AML-193 (cell line): ENCODE measurements around the gene FHAD1.

Experiments
- DNase-seq, 2 experiments: peaks; one replicate each; lab custom pipeline; 2025; lab: John Stamatoyannopoulos, UW

Gene FHAD1

GRCh38 chr1:15439325-15439724 is 192.3 kb downstream of the FHAD1 start:
- no peak for DNase-seq

DNA sequence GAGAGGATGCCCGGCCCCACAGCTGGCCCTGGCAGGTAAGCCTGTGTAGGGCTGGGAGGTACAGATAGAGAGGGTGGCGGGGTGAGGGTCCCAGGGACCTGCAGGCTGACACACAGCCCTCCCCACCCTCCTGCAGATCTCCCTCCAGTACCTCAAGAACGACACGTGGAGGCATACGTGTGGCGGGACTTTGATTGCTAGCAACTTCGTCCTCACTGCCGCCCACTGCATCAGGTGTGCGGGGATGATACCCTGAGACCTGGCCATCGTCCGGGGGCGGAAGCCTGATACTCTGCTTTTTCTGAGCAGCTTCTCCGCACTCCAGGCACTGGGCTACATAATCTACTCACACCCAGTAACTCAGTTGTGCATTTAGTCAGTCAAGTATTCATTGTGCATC is 193.3 kb downstream of the FHAD1 start:
- DNase-seq: no peak

DNA sequence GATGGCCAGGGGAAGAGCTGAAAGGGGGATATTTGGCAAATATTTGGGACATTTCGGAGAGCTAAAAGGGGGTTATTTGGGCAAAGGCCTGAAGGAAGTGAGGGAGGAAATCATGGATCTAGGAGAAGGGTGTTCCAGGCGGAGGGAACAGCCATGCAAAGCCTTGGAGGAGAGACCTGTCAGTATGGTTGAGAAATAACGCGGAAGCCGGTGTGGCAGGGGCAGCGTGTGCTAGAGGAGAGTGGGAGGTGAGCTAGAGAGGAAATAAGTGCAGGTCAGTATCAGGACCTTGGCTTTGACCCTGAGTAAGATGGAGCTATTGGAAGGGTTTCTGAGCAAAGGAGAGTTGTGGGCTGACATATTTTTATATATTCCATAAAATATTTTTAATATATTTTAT is 194.2 kb downstream of the FHAD1 start:
- DNase-seq: no peak

DNA sequence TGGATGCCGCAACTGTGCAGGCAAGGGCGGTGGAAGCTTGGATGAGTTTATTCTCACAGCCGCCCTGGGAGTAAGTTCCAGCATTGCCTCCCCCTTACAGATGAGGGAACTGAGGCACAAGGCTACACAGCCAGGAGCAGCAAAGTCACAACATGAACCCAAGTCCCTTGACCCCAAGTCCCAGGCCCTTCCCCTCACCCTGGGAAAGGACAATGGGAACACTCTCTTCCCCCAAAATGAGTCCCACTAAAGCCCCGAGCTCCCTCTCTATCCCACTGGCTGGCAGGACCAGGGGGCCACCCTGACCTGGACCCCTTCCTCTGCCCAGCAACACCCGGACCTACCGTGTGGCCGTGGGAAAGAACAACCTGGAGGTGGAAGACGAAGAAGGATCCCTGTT is 195.1 kb downstream of the FHAD1 start:
- no peak for DNase-seq

DNA sequence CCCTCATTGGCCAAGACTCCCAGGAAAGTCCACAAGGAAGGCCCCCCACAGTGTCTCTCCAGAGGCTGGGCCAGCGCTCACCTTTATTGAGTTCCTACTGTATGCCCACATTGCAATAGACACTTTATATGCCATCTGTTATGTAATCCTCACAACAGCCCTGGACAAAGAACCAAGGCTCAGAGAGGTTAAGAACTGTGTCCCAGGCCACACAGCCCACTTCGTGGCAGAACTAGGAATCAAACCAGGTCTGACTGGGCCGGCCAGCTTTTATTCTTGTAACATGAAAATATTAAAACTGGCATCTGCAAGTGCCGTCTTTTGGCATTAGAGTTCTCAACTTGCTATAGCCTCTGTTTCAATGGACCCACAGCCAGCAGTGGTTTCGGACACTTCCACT is 195.7 kb downstream of the FHAD1 start:
- DNase-seq: no peak

- DNase-seq: no peak
Observed at GRCh38 chr1:15443281-15443680, 196.3 kb downstream of the FHAD1 start.

DNA sequence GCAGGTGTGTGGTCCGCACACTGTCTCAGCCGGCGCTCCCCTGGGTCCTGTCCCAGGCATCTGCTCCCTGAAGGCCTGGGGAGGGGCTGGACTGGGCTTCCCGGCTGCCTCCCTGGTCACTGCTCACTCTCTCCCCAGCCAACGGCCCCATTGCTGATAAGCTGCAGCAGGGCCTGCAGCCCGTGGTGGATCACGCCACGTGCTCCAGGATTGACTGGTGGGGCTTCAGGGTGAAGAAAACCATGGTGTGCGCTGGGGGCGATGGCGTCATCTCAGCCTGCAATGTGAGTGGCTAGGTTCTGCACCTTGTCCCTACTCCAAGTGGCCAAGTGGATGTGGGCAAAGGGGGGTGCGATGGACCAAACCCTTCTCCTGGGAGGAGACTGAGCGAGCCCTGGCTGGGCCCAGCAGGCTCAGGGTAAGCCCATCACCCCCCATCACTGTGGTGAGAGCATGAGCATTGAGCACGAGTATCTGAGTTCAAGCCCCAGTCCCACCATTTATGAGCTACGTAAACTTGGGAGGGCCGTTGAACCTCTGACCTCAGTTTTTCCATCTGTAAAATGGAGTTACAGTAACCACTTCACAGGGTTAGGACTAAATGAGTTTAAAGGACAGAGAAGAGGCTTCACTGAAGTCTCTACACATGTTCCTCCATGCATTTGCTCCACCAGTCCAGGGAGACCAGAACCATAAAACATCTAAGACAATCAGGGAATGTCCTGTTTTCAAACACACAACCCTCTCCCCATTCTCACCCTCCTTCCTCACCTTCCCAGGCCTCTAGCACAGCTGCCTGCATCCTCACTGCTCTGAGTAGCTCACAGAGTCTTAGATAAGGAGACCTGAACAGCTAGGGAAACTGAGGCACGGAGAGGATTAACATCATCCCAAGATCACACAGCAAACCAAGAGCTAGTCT is 197.7 kb downstream of the FHAD1 start:
- DNase-seq: no peak

GRCh38 chr1:15445390-15446122 is 198.5 kb downstream of the FHAD1 start:
- no peak for DNase-seq

DNA sequence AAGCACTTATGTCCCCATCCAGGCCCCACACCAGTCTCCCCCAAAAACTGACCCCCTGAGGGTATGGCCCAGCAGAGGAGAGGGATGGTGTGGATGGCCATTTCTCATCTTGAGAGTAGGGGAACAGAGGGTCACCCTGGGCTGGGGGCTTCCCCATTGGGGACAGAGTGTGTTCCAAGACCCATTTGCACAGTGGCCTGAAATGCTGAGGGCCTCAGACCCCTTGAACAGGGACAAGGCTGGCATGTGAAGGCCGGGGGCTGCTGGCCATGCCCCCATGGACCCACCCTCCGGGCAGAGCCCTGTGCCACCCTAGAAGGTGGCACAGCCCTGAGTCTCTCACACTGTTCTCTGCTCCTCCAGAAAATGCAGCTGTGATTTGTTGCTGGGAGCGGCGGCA is 199.2 kb downstream of the FHAD1 start:
- no peak for DNase-seq
